ENCODE measurements around the gene SYCP2.

- TF ChIP-seq EP300 (IDR thresholded peaks at IDR 0.05) (no peak), CTCF (IDR thresholded peaks at IDR 0.05) (no peak), POLR2AphosphoS5 (IDR thresholded peaks at IDR 0.05) (no peak)
Measured at GRCh38 chr20:59911041-59911440, 22.4 kb downstream of the SYCP2 start.
